DMS 273 (cell line): ENCODE data around the gene TMEM242.

Experiments
- DNase-seq: peaks from one replicate; lab custom pipeline; 2025; ENCODE audit not compliant: unreplicated experiment; lab: John Stamatoyannopoulos, UW

The TMEM242 gene

GRCh38 chr6:157253699-157254098, 69.6 kb downstream of the TMEM242 start:
- no peak for DNase-seq

GRCh38 chr6:157253017-157253416, 70.3 kb downstream of the TMEM242 start:
- no peak for DNase-seq

GRCh38 chr6:157251586-157252247, 71.6 kb downstream of the TMEM242 start:
- no peak for DNase-seq

- DNase-seq, result no peak
Measured at GRCh38 chr6:157249826-157250225, 73.5 kb downstream of the TMEM242 start.

- no peak for DNase-seq
Measured at GRCh38 chr6:157248264-157248663, 75.1 kb downstream of the TMEM242 start.

GRCh38 chr6:157246771-157247484, 76.4 kb downstream of the TMEM242 start:
- no peak for DNase-seq

- DNase-seq, result no peak
Measured at GRCh38 chr6:157246048-157246630, 77.2 kb downstream of the TMEM242 start.

GRCh38 chr6:157245436-157245835, 77.9 kb downstream of the TMEM242 start:
- DNase-seq, result no peak

- DNase-seq, result no peak
Measured at GRCh38 chr6:157244780-157245179, 78.5 kb downstream of the TMEM242 start.

- DNase-seq, result no peak
Measured at GRCh38 chr6:157244175-157244574, 79.1 kb downstream of the TMEM242 start.

- DNase-seq, result no peak
Measured at GRCh38 chr6:157242791-157243190, 80.5 kb downstream of the TMEM242 start.

- no peak for DNase-seq
Measured at GRCh38 chr6:157240960-157241311, 82.4 kb downstream of the TMEM242 start.

- peak; percentile 48 for DNase-seq
Measured at GRCh38 chr6:157240059-157240959, 83.0 kb downstream of the TMEM242 start.

GRCh38 chr6:157239671-157240058, 83.7 kb downstream of the TMEM242 start:
- no peak for DNase-seq
